Progenitor cell of endocrine pancreas (in vitro differentiated cells): ENCODE results near the gene GATAD2B. TPM values are rescaled to one million over a fixed set of nuclear protein-coding genes. Genes with fewer than 3 reads are reported as not detected.
A peak's percentile ranks its signal among the peaks of the same experiment; 100 is the strongest.

Experiments
- DNase-seq: peaks from one replicate; pipeline ENCODE4 v3.0.0; 2021; ENCODE audit warnings: low spot score; ENCODE audit not compliant: unreplicated experiment
- H3K27ac Mint-ChIP-seq: 2 replicates; pipeline ENCODE4 v1.8.0; 2021; ENCODE audit warnings: mild to moderate bottlenecking, moderate library complexity, mixed read lengths
- H3K27me3 Mint-ChIP-seq: 2 replicates; pipeline ENCODE4 v1.8.0; 2021; ENCODE audit warnings: mixed read lengths
- H3K36me3 Mint-ChIP-seq: 2 replicates; pipeline ENCODE4 v1.8.0; 2022; ENCODE audit warnings: mixed read lengths; ENCODE audit not compliant: insufficient read depth
- H3K4me1 Mint-ChIP-seq: 2 replicates; pipeline ENCODE4 v1.8.0; 2021; ENCODE audit warnings: low read depth, mixed read lengths
- H3K4me3 Mint-ChIP-seq: 2 replicates; pipeline ENCODE4 v1.8.0; 2021; ENCODE audit warnings: low read depth, mild to moderate bottlenecking, moderate library complexity, mixed read lengths
- H3K9me3 Mint-ChIP-seq: 2 replicates; pipeline ENCODE4 v1.8.0; 2021; ENCODE audit warnings: low read depth, mixed read lengths
- CTCF ChIP-seq: fragments of 200-600 bp; sonication (generic); IDR thresholded peaks from one replicate; pipeline ENCODE4 v1.5.0; 2021; ENCODE audit warnings: antibody characterized with exemption, mild to moderate bottlenecking; ENCODE audit not compliant: unreplicated experiment
- total RNA-seq: library from RNA; stranded (reverse); gene quantifications from 2 replicates; pipeline ENCODE4 v1.2.1, GENCODE V29; 2021

GATAD2B gene
- total RNA-seq, 1 donor from 2014 or later = 52.6 TPM

- no peaks in the 10 kb centered on the region for H3K27me3 Mint-ChIP-seq
- H3K27ac Mint-ChIP-seq = peak overlapping the region; percentile 52
- peaks cover 21% of the 10 kb centered on the region for H3K36me3 Mint-ChIP-seq
- TF ChIP-seq CTCF = no peak
- peaks cover 26% of the 10 kb centered on the region for H3K4me1 Mint-ChIP-seq
- no peaks in the 10 kb centered on the region for H3K9me3 Mint-ChIP-seq
- DNase-seq = no peak
- peak overlapping the region; percentile 11 for H3K4me3 Mint-ChIP-seq
Measured at GRCh38 chr1:153773096-153773921, 149.5 kb downstream of the GATAD2B start.

- H3K27me3 Mint-ChIP-seq = no peaks in the 10 kb centered on the region
- H3K27ac Mint-ChIP-seq = no peak overlapping the region
- peak; percentile 61 for TF ChIP-seq CTCF
- no peak overlapping the region for H3K4me3 Mint-ChIP-seq
- peaks cover 26% of the 10 kb centered on the region for H3K36me3 Mint-ChIP-seq
- H3K4me1 Mint-ChIP-seq = peaks cover 36% of the 10 kb centered on the region
- H3K9me3 Mint-ChIP-seq = no peaks in the 10 kb centered on the region
- peak; percentile 58 for DNase-seq
Measured at GRCh38 chr1:153771841-153772593, 150.8 kb downstream of the GATAD2B start.

- Mint-ChIP-seq H3K9me3 (no peaks in the 10 kb centered on the region), H3K4me1 (peaks cover 32% of the 10 kb centered on the region), H3K27ac (no peak overlapping the region), H3K36me3 (peaks cover 27% of the 10 kb centered on the region), H3K4me3 (no peak overlapping the region), H3K27me3 (no peaks in the 10 kb centered on the region)
- no peak for TF ChIP-seq CTCF
- no peak for DNase-seq
Measured at GRCh38 chr1:153771261-153771660, 151.5 kb downstream of the GATAD2B start.

- Mint-ChIP-seq H3K4me3 (no peak overlapping the region), H3K9me3 (no peaks in the 10 kb centered on the region), H3K27ac (no peak overlapping the region), H3K4me1 (peaks cover 30% of the 10 kb centered on the region), H3K36me3 (peaks cover 28% of the 10 kb centered on the region), H3K27me3 (no peaks in the 10 kb centered on the region)
- DNase-seq = no peak
- TF ChIP-seq CTCF = no peak
Measured at GRCh38 chr1:153770797-153771196, 152.0 kb downstream of the GATAD2B start.

- Mint-ChIP-seq H3K27ac (peak overlapping the region; percentile 95), H3K36me3 (peaks cover 34% of the 10 kb centered on the region)
Measured at GRCh38 chr1:153769221-153769620, 153.6 kb downstream of the GATAD2B start.

More at GRCh38 chr1:153769221-153769620, 153.6 kb downstream of the GATAD2B start:
- Mint-ChIP-seq H3K27me3 (no peaks in the 10 kb centered on the region), H3K4me3 (peak overlapping the region; percentile 14), H3K4me1 (peaks cover 26% of the 10 kb centered on the region), H3K9me3 (no peaks in the 10 kb centered on the region)
- TF ChIP-seq CTCF = no peak
- DNase-seq = no peak
